Osteoblast (primary cell): Measurements from ENCODE around the gene ALS2CL. TPM values are rescaled to one million over a fixed set of nuclear protein-coding genes. Genes with fewer than 3 reads are reported as not detected.

ENCODE experiments used
- DNase-seq: peaks from one replicate; pipeline ENCODE4 v3.0.0; 2011; ENCODE audit warnings: low spot score, mixed read lengths; ENCODE audit not compliant: insufficient read length; ENCODE audit errors: missing footprints
- H2AFZ ChIP-seq: 2 replicates; pipeline ENCODE4 v1.6.0; 2011; ENCODE audit warnings: mild to moderate bottlenecking, low read length
- H3K27ac ChIP-seq: 2 replicates; pipeline ENCODE4 v1.5.1; 2011; ENCODE audit warnings: mild to moderate bottlenecking, low read depth, low read length, moderate library complexity
- H3K27me3 ChIP-seq: 2 replicates; pipeline ENCODE4 v1.6.0; 2012; ENCODE audit warnings: mild to moderate bottlenecking, control low read depth, inconsistent platforms, low read length, moderate library complexity; ENCODE audit not compliant: insufficient read depth
- H3K36me3 ChIP-seq: 2 replicates; pipeline ENCODE4 v1.5.1; 2011; ENCODE audit warnings: mild to moderate bottlenecking, low read length, control low read depth, moderate library complexity; ENCODE audit not compliant: insufficient read depth
- H3K4me1 ChIP-seq: 2 replicates; pipeline ENCODE4 v1.5.1; 2011; ENCODE audit warnings: mild to moderate bottlenecking, low read length, control low read depth, moderate library complexity; ENCODE audit not compliant: insufficient read depth
- H3K4me2 ChIP-seq: 2 replicates; pipeline ENCODE4 v1.6.0; 2011; ENCODE audit warnings: mild to moderate bottlenecking, low read length; ENCODE audit not compliant: insufficient read depth
- H3K4me3 ChIP-seq: fragments of 200-600 bp; sonication (generic); 3 replicates; pipeline ENCODE4 v1.5.1; 2012; ENCODE audit warnings: mild to moderate bottlenecking, low read length, inconsistent platforms; ENCODE audit not compliant: insufficient read depth
- H3K79me2 ChIP-seq: 2 replicates; pipeline ENCODE4 v1.6.0; 2012; ENCODE audit warnings: mild to moderate bottlenecking, low read length, control low read depth, inconsistent platforms; ENCODE audit not compliant: insufficient read depth
- H3K9me3 ChIP-seq: 2 replicates; pipeline ENCODE4 v1.5.1; 2011; ENCODE audit warnings: low read depth, low read length, control low read depth
- H4K20me1 ChIP-seq: 2 replicates; pipeline ENCODE4 v1.6.0; 2012; ENCODE audit warnings: mild to moderate bottlenecking, low read length, control low read depth; ENCODE audit not compliant: insufficient read depth
- total RNA-seq: library from RNA; depleted of rRNA; stranded (reverse); fragments of >200 nt; gene quantifications from 2 replicates; pipeline ENCODE4 v1.2.3, GENCODE V29; 2012
- TF ChIP-seq, protein P1 (sequence below): IDR thresholded peaks from 2 replicates; pipeline ENCODE4 v1.5.1; 2011; ENCODE audit warnings: mild to moderate bottlenecking, low read depth, low read length, moderate library complexity; ENCODE audit errors: extremely low read depth

Gene ALS2CL
- total RNA-seq, 1 donor = 1.1 TPM

GRCh38 chr3:46736006-46736872 lies 42.8 kb upstream of the ALS2CL start:
- H3K27me3 ChIP-seq = peaks cover 5% of the 10 kb centered on the region
- H3K9me3 ChIP-seq = no peaks in the 10 kb centered on the region
- no peaks in the 10 kb centered on the region for H4K20me1 ChIP-seq
- TF ChIP-seq, protein P1, sequence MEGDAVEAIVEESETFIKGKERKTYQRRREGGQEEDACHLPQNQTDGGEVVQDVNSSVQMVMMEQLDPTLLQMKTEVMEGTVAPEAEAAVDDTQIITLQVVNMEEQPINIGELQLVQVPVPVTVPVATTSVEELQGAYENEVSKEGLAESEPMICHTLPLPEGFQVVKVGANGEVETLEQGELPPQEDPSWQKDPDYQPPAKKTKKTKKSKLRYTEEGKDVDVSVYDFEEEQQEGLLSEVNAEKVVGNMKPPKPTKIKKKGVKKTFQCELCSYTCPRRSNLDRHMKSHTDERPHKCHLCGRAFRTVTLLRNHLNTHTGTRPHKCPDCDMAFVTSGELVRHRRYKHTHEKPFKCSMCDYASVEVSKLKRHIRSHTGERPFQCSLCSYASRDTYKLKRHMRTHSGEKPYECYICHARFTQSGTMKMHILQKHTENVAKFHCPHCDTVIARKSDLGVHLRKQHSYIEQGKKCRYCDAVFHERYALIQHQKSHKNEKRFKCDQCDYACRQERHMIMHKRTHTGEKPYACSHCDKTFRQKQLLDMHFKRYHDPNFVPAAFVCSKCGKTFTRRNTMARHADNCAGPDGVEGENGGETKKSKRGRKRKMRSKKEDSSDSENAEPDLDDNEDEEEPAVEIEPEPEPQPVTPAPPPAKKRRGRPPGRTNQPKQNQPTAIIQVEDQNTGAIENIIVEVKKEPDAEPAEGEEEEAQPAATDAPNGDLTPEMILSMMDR = no peak
- H3K79me2 ChIP-seq = no peaks in the 10 kb centered on the region
- H3K4me2 ChIP-seq = no peak overlapping the region
- H3K4me3 ChIP-seq = no peak overlapping the region
- H3K36me3 ChIP-seq = no peaks in the 10 kb centered on the region
- H3K4me1 ChIP-seq = no peaks in the 10 kb centered on the region
- H3K27ac ChIP-seq = no peak overlapping the region
- DNase-seq = no peak
- H2AFZ ChIP-seq = no peak overlapping the region

GRCh38 chr3:46734773-46735172 lies 41.3 kb upstream of the ALS2CL start:
- no peak for DNase-seq
- TF ChIP-seq, protein P1 = no peak
- H3K4me2 ChIP-seq = no peak overlapping the region
- no peak overlapping the region for H3K4me3 ChIP-seq
- no peaks in the 10 kb centered on the region for H3K4me1 ChIP-seq
- H4K20me1 ChIP-seq = no peaks in the 10 kb centered on the region
- H3K27ac ChIP-seq = no peak overlapping the region
- no peaks in the 10 kb centered on the region for H3K9me3 ChIP-seq
- no peaks in the 10 kb centered on the region for H3K36me3 ChIP-seq
- H3K79me2 ChIP-seq = no peaks in the 10 kb centered on the region
- H2AFZ ChIP-seq = no peak overlapping the region
- peaks cover 11% of the 10 kb centered on the region for H3K27me3 ChIP-seq

GRCh38 chr3:46733026-46733800 lies 39.7 kb upstream of the ALS2CL start:
- TF ChIP-seq, protein P1 = peak; percentile 26
- H3K4me3 ChIP-seq = no peak overlapping the region
- no peak for DNase-seq

DNA sequence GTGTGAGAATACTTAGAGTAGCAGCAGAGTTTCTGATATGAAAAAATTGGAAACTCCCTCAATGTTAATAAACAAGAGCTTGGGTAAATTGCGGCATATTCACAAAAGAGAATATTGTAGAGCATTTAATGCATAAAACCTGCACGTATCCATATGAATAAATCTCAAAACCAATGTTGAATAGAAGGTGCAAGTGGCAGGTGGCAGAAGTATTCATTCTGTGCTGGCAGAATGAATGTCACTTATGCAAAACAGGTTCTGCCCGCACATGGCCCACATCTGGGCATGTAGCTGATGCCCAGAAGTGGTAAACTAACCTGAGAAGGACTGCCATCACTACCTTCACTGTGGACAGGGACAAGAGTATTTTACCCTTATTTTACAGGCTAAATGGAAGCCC lies 38.3 kb upstream of the ALS2CL start:
- no peaks in the 10 kb centered on the region for H4K20me1 ChIP-seq
- no peak for DNase-seq
- no peaks in the 10 kb centered on the region for H3K36me3 ChIP-seq
- H3K9me3 ChIP-seq = no peaks in the 10 kb centered on the region
- no peaks in the 10 kb centered on the region for H3K79me2 ChIP-seq
- H2AFZ ChIP-seq = no peak overlapping the region
- H3K27ac ChIP-seq = no peak overlapping the region
- H3K4me2 ChIP-seq = no peak overlapping the region
- no peak overlapping the region for H3K4me3 ChIP-seq
- TF ChIP-seq, protein P1 = no peak
- no peaks in the 10 kb centered on the region for H3K4me1 ChIP-seq
- peaks cover 16% of the 10 kb centered on the region for H3K27me3 ChIP-seq

More at GRCh38 chr3:46733026-46733800, 39.7 kb upstream of the ALS2CL start:
- H4K20me1 ChIP-seq = no peaks in the 10 kb centered on the region
- no peaks in the 10 kb centered on the region for H3K9me3 ChIP-seq
- H3K36me3 ChIP-seq = no peaks in the 10 kb centered on the region
- H2AFZ ChIP-seq = no peak overlapping the region
- H3K27me3 ChIP-seq = peaks cover 16% of the 10 kb centered on the region
- no peak overlapping the region for H3K4me2 ChIP-seq
- no peaks in the 10 kb centered on the region for H3K79me2 ChIP-seq
- H3K27ac ChIP-seq = no peak overlapping the region
- H3K4me1 ChIP-seq = no peaks in the 10 kb centered on the region
